ENCODE measurements around the gene CEP128.

The CEP128 gene

GRCh38 chr14:80637756-80638619, 303.6 kb downstream of the CEP128 start:
- ChIA-PET POLR2A (no interaction called here), CTCF (interaction anchor here (0.7 kb wide), 1 partner anchor 9 kb away, joined by 4 read pairs; no protein-coding TSS in a partner anchor)
- no peak overlapping the region for H3K27ac ChIP-seq (ENCODE audit: extremely low read depth, low read depth, low read length)
- H3K4me3 ChIP-seq (ENCODE audit: low read depth, low read length): no peak overlapping the region
- no peaks in the 10 kb centered on the region for H3K9me3 ChIP-seq (ENCODE audit: control insufficient read depth, insufficient read depth, low read depth, low read length)
- H3K4me1 ChIP-seq (ENCODE audit: control insufficient read depth, insufficient read depth, low read length): peaks cover 5% of the 10 kb centered on the region; the same call in 1 of the 2 replicates
- TF ChIP-seq MYNN (tag by site-specific recombination; IDR thresholded peaks at IDR 0.05; ENCODE audit: borderline replicate concordance): no peak
- no peak for TF ChIP-seq ZNF202 (tag by site-specific recombination; IDR thresholded peaks at IDR 0.05; ENCODE audit: borderline replicate concordance)
- no peak for TF ChIP-seq ZNF221 (tag by site-specific recombination; IDR thresholded peaks at IDR 0.05; ENCODE audit: borderline replicate concordance)
- TF ChIP-seq HOXC10 (CRISPR knock-in tag; IDR thresholded peaks at IDR 0.05): no peak
- no peak for TF ChIP-seq ZNF660 (tag by site-specific recombination; IDR thresholded peaks at IDR 0.05)
- TF ChIP-seq ZNF311 (tag by site-specific recombination; IDR thresholded peaks at IDR 0.05; ENCODE audit: borderline replicate concordance): no peak
- TF ChIP-seq RBAK (tag by site-specific recombination; IDR thresholded peaks at IDR 0.05): no peak
- TF ChIP-seq FEZF1 (tag by site-specific recombination; IDR thresholded peaks at IDR 0.05): no peak
- H3K36me3 ChIP-seq (ENCODE audit: control insufficient read depth in 2 of 2, insufficient read depth in 1 of 2, low read length in 2 of 2): no peaks in the 10 kb centered on the region

- no peak overlapping the region for H3K4me3 ChIP-seq (ENCODE audit: low read depth, low read length)
- H3K4me1 ChIP-seq (ENCODE audit: control insufficient read depth, insufficient read depth, low read length): peaks cover 5% of the 10 kb centered on the region; the same call in 1 of the 2 replicates
- ChIA-PET POLR2A (no interaction called here), CTCF (interaction anchor here (0.6 kb wide), 1 partner anchor 126 kb away, joined by 4 read pairs; no protein-coding TSS in a partner anchor)
- TF ChIP-seq GLI4 (tag by site-specific recombination; IDR thresholded peaks at IDR 0.05) (no peak), ZNF394 (tag by site-specific recombination; IDR thresholded peaks at IDR 0.05; ENCODE audit: borderline replicate concordance) (no peak)
- TF ChIP-seq, protein P1, sequence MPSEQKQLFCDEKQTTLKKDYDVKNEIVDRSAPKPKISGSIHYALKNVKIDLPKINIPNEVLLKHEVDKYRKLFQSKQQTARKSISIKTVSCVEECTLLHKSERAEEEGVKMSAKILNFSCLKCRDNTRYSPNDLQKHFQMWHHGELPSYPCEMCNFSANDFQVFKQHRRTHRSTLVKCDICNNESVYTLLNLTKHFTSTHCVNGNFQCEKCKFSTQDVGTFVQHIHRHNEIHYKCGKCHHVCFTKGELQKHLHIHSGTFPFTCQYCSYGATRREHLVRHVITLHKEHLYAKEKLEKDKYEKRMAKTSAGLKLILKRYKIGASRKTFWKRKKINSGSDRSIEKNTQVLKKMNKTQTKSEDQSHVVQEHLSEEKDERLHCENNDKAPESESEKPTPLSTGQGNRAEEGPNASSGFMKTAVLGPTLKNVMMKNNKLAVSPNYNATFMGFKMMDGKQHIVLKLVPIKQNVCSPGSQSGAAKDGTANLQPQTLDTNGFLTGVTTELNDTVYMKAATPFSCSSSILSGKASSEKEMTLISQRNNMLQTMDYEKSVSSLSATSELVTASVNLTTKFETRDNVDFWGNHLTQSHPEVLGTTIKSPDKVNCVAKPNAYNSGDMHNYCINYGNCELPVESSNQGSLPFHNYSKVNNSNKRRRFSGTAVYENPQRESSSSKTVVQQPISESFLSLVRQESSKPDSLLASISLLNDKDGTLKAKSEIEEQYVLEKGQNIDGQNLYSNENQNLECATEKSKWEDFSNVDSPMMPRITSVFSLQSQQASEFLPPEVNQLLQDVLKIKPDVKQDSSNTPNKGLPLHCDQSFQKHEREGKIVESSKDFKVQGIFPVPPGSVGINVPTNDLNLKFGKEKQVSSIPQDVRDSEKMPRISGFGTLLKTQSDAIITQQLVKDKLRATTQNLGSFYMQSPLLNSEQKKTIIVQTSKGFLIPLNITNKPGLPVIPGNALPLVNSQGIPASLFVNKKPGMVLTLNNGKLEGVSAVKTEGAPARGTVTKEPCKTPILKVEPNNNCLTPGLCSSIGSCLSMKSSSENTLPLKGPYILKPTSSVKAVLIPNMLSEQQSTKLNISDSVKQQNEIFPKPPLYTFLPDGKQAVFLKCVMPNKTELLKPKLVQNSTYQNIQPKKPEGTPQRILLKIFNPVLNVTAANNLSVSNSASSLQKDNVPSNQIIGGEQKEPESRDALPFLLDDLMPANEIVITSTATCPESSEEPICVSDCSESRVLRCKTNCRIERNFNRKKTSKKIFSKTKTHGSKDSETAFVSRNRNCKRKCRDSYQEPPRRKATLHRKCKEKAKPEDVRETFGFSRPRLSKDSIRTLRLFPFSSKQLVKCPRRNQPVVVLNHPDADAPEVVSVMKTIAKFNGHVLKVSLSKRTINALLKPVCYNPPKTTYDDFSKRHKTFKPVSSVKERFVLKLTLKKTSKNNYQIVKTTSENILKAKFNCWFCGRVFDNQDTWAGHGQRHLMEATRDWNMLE (tag by site-specific recombination; conservative IDR thresholded peaks at IDR 0.05; ENCODE audit: low read depth): no peak
- no peaks in the 10 kb centered on the region for H3K36me3 ChIP-seq (ENCODE audit: control insufficient read depth in 2 of 2, insufficient read depth in 1 of 2, low read length in 2 of 2)
- no peaks in the 10 kb centered on the region for H3K9me3 ChIP-seq (ENCODE audit: control insufficient read depth, insufficient read depth, low read depth, low read length)
- H3K27ac ChIP-seq (ENCODE audit: extremely low read depth, low read depth, low read length): no peak overlapping the region
Measured at GRCh38 chr14:80636071-80636470, 305.5 kb downstream of the CEP128 start.

DNA sequence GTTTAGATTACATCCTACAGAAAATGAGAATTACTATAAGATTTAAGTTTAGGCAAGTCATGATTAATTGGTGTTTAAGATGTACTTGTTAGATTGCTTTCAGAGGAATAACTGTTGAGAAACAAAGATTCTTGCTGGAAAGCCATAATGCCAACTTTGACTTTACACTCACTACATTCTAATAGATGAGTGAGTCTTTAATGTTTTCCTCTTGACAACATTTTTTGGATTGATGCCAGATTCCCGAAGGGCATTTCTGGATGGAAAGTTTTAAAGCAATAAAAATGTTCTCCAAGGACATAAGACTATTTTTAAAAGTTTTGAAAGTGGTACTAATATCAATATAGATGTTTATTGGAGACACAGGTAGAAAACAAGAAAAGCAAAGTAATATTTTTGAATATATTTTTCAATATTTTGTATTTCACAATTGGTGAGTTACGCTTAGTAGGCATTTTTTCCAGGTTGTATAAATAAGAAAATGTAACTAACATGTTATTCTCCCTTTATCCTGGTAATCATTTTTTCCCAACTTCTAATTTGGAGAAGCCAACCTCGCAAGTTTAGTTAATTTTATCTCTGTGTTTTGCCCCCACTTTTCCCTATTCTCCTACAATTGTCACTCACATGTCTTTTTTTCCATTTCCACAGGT, 307.3 kb downstream of the CEP128 start:
- POLR2A ChIA-PET: no interaction called here

More for the DNA sequence above, 307.3 kb downstream of the CEP128 start:
- CTCF ChIA-PET: no interaction called here
- Histone ChIP-seq H3K27ac (ENCODE audit: extremely low read depth, low read depth, low read length) (no peak overlapping the region), H3K4me1 (ENCODE audit: control insufficient read depth, insufficient read depth, low read length) (peaks cover 5% of the 10 kb centered on the region; the same call in 1 of the 2 replicates), H3K4me3 (ENCODE audit: low read depth, low read length) (no peak overlapping the region), H3K9me3 (ENCODE audit: control insufficient read depth, insufficient read depth, low read depth, low read length) (no peaks in the 10 kb centered on the region), H3K36me3 (ENCODE audit: control insufficient read depth in 2 of 2, insufficient read depth in 1 of 2, low read length in 2 of 2) (no peaks in the 10 kb centered on the region)
- TF ChIP-seq, protein P2, sequence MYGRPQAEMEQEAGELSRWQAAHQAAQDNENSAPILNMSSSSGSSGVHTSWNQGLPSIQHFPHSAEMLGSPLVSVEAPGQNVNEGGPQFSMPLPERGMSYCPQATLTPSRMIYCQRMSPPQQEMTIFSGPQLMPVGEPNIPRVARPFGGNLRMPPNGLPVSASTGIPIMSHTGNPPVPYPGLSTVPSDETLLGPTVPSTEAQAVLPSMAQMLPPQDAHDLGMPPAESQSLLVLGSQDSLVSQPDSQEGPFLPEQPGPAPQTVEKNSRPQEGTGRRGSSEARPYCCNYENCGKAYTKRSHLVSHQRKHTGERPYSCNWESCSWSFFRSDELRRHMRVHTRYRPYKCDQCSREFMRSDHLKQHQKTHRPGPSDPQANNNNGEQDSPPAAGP (tag by site-specific recombination; IDR thresholded peaks at IDR 0.05): no peak
- TF ChIP-seq ZNF664 (tag by site-specific recombination; IDR thresholded peaks at IDR 0.05): no peak

All from HEK293 (cell line).